Bronchial epithelial cell (primary cell): ENCODE data around the gene CSMD2. TPM values are rescaled to one million over a fixed set of nuclear protein-coding genes. Genes with fewer than 3 reads are reported as not detected.
"Not testable (repeated sequence)": the region's sequence is repeated elsewhere in the genome, so short reads cannot be mapped to it uniquely, and the experiment has no call there.

Experiments
- DNase-seq: peaks from one replicate; pipeline ENCODE4 v3.0.0-alpha.2; 2010; ENCODE audit warnings: low read depth
- FAIRE-seq: peaks from 2 replicates; lab custom pipeline; 2011; peaks lifted over from hg19 to GRCh38; lab: Jason Lieb, UNC
- H3K27me3 ChIP-seq: 2 replicates; pipeline ENCODE4 v1.5.1; 2011; ENCODE audit warnings: low read length; ENCODE audit not compliant: control insufficient read depth, insufficient read depth
- H3K36me3 ChIP-seq: 2 replicates; pipeline ENCODE4 v1.5.1; 2011; ENCODE audit warnings: low read length; ENCODE audit not compliant: control insufficient read depth, insufficient read depth
- H3K4me3 ChIP-seq: 2 replicates; pipeline ENCODE4 v1.5.1; 2011; ENCODE audit warnings: mild to moderate bottlenecking, low read depth, low read length, control low read depth
- CTCF ChIP-seq: IDR thresholded peaks from 2 replicates; pipeline ENCODE4 v1.5.1; 2011; ENCODE audit warnings: mild to moderate bottlenecking, moderate library complexity, low read length, control low read depth, inconsistent platforms; ENCODE audit not compliant: insufficient read depth, severe bottlenecking
- total RNA-seq: library from RNA; depleted of rRNA; stranded (reverse); fragments of >200 nt; gene quantifications from 2 replicates; pipeline ENCODE4 v1.2.1, GENCODE V29; 2014

CSMD2 gene
- total RNA-seq, 1 donor from 2014 or later: not detected

GRCh38 chr1:34188985-34189384 lies 24.0 kb upstream of the CSMD2 start:
- FAIRE-seq: peak; percentile 92

GRCh38 chr1:34188418-34188817 lies 23.4 kb upstream of the CSMD2 start:
- Histone ChIP-seq H3K27me3 (no peaks in the 10 kb centered on the region), H3K4me3 (no peak overlapping the region), H3K36me3 (no peaks in the 10 kb centered on the region)
- DNase-seq: no peak
- FAIRE-seq: no peak
- no peak for TF ChIP-seq CTCF

More at GRCh38 chr1:34188985-34189384, 24.0 kb upstream of the CSMD2 start:
- Histone ChIP-seq H3K27me3 (no peaks in the 10 kb centered on the region), H3K36me3 (no peaks in the 10 kb centered on the region), H3K4me3 (no peak overlapping the region)
- DNase-seq: no peak
- no peak for TF ChIP-seq CTCF

GRCh38 chr1:34186741-34187494 lies 21.9 kb upstream of the CSMD2 start:
- DNase-seq: no peak
- FAIRE-seq: no peak
- H3K27me3 ChIP-seq: no peaks in the 10 kb centered on the region
- no peaks in the 10 kb centered on the region for H3K36me3 ChIP-seq
- no peak for TF ChIP-seq CTCF
- no peak overlapping the region for H3K4me3 ChIP-seq

- H3K4me3 ChIP-seq, DNase-seq, FAIRE-seq, H3K27me3 ChIP-seq, H3K36me3 ChIP-seq: not testable (repeated sequence)
Observed at GRCh38 chr1:34183381-34183780, 18.4 kb upstream of the CSMD2 start.

- no peak for FAIRE-seq
- no peak for TF ChIP-seq CTCF
Observed at GRCh38 chr1:34178072-34178471, 13.0 kb upstream of the CSMD2 start.

GRCh38 chr1:34176830-34177603 lies 12.0 kb upstream of the CSMD2 start, which contains the start of gene C1orf94:
TSS of gene C1orf94 (plus strand) at chr1:34176907. CDS start at chr1:34177790, 883 bp downstream.
- no peaks in the 10 kb centered on the region for H3K36me3 ChIP-seq
- H3K4me3 ChIP-seq: no peak within 1 kb of the TSS
- no peak for FAIRE-seq
- TF ChIP-seq CTCF: no peak
- H3K27me3 ChIP-seq: peaks cover 2% of the 10 kb centered on the region
- DNase-seq: no peak

More at GRCh38 chr1:34178072-34178471, 13.0 kb upstream of the CSMD2 start:
- Histone ChIP-seq H3K4me3 (no peak overlapping the region), H3K36me3 (no peaks in the 10 kb centered on the region), H3K27me3 (peaks cover 2% of the 10 kb centered on the region)
- DNase-seq: no peak
